ENCODE data around the gene ZKSCAN8.

DNA sequence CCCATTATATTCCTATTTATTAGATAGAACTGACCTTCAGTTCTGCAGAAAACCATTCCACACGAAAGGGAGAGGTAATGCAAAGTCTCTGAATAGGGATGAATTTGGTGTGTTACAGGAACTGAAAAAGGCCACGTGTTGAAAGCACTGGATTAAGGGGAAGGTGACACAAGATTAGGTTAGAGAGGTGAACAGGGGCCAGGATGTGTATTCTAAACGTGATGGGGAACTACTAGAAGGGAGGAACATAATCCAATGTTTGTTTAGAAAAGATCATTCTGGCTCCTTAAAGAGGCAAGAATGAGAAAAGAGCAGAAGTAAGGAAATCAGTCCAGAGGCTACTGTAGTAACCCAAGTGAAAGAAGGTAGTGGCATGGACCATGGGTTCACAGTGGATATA, 6.3 kb upstream of the ZKSCAN8 start:
- TF ChIP-seq, protein P1, sequence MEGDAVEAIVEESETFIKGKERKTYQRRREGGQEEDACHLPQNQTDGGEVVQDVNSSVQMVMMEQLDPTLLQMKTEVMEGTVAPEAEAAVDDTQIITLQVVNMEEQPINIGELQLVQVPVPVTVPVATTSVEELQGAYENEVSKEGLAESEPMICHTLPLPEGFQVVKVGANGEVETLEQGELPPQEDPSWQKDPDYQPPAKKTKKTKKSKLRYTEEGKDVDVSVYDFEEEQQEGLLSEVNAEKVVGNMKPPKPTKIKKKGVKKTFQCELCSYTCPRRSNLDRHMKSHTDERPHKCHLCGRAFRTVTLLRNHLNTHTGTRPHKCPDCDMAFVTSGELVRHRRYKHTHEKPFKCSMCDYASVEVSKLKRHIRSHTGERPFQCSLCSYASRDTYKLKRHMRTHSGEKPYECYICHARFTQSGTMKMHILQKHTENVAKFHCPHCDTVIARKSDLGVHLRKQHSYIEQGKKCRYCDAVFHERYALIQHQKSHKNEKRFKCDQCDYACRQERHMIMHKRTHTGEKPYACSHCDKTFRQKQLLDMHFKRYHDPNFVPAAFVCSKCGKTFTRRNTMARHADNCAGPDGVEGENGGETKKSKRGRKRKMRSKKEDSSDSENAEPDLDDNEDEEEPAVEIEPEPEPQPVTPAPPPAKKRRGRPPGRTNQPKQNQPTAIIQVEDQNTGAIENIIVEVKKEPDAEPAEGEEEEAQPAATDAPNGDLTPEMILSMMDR (IDR thresholded peaks at IDR 0.05): no peak
- TF ChIP-seq RFX5 (IDR thresholded peaks at IDR 0.05; ENCODE audit: low read length) (no peak), EP300 (IDR thresholded peaks at IDR 0.05; ENCODE audit: borderline replicate concordance in 1 of 2, low read depth in 1 of 2, low read length in 1 of 2) (no peak)

All from SK-N-SH (cell line).